Measurements from ENCODE around the gene GLRX3. TPM values are rescaled to one million over a fixed set of nuclear protein-coding genes. Genes with fewer than 3 reads are reported as not detected.
A peak's percentile ranks its signal among the peaks of the same experiment; 100 is the strongest.

The GLRX3 gene
- total RNA-seq, 1 donor from 2014 or later = 137 TPM

DNA sequence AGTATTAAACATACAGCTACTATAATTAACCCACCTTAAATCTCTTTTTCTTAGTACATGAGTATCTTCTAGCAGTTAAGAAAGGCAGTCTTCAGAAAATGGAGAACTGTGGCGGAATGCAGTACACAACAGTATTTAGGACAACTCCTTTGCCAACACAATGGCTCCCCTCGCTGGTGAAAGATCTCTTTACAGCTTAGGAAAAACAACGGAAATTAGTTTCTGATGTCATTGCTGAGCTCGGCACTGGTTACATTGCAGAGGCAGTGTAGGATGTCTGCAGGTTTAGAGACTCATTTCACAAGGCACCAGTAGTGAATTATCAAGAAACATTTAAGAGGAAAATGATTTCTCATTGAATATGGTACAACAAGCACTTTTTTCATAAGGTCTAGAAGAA, 43.4 kb downstream of the GLRX3 start:
- FAIRE-seq = no peak
- no peaks in the 10 kb centered on the region for H3K27me3 Mint-ChIP-seq (ENCODE audit: low read depth, unreplicated experiment)
- no peaks in the 10 kb centered on the region for H3K9me3 Mint-ChIP-seq (ENCODE audit: unreplicated experiment)
- Histone ChIP-seq H3K27ac (ENCODE audit: low read depth, low read length) (no peak overlapping the region), H3K4me2 (ENCODE audit: low read length) (no peak overlapping the region), H3K79me2 (ENCODE audit: insufficient read depth, low read length) (no peaks in the 10 kb centered on the region), H3K27me3 (ENCODE audit: insufficient read depth, low read length) (no peaks in the 10 kb centered on the region), H3K4me3 (ENCODE audit: insufficient read depth, low read depth, low read length) (no peak overlapping the region), H3K4me1 (ENCODE audit: insufficient read depth, low read length) (no peaks in the 10 kb centered on the region), H3K9me3 (ENCODE audit: insufficient read depth, low read depth, low read length) (no peaks in the 10 kb centered on the region), H3K9ac (ENCODE audit: low read length) (no peak overlapping the region), H3K36me3 (ENCODE audit: insufficient read depth, low read length) (peaks cover 34% of the 10 kb centered on the region), H4K20me1 (ENCODE audit: insufficient read depth, low read length) (peaks cover 37% of the 10 kb centered on the region), H2AFZ (ENCODE audit: low read depth, low read length) (no peak overlapping the region)
- H3K36me3 Mint-ChIP-seq (ENCODE audit: low read depth, unreplicated experiment) = peaks cover 5% of the 10 kb centered on the region
- H3K27ac Mint-ChIP-seq (ENCODE audit: unreplicated experiment) = no peak overlapping the region
- no peak for TF ChIP-seq EZH2 (IDR thresholded peaks at IDR 0.05; ENCODE audit: insufficient read depth, low read length)
- TF ChIP-seq, protein P1, sequence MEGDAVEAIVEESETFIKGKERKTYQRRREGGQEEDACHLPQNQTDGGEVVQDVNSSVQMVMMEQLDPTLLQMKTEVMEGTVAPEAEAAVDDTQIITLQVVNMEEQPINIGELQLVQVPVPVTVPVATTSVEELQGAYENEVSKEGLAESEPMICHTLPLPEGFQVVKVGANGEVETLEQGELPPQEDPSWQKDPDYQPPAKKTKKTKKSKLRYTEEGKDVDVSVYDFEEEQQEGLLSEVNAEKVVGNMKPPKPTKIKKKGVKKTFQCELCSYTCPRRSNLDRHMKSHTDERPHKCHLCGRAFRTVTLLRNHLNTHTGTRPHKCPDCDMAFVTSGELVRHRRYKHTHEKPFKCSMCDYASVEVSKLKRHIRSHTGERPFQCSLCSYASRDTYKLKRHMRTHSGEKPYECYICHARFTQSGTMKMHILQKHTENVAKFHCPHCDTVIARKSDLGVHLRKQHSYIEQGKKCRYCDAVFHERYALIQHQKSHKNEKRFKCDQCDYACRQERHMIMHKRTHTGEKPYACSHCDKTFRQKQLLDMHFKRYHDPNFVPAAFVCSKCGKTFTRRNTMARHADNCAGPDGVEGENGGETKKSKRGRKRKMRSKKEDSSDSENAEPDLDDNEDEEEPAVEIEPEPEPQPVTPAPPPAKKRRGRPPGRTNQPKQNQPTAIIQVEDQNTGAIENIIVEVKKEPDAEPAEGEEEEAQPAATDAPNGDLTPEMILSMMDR (IDR thresholded peaks at IDR 0.05; ENCODE audit: insufficient read depth, low read depth, low read length) = peak; percentile 69
- H3K4me3 Mint-ChIP-seq (ENCODE audit: unreplicated experiment) = no peak overlapping the region
- no peaks in the 10 kb centered on the region for H3K4me1 Mint-ChIP-seq (ENCODE audit: low read depth, unreplicated experiment)
- DNase-seq (ENCODE audit: low read depth) = peak; percentile 51

DNA sequence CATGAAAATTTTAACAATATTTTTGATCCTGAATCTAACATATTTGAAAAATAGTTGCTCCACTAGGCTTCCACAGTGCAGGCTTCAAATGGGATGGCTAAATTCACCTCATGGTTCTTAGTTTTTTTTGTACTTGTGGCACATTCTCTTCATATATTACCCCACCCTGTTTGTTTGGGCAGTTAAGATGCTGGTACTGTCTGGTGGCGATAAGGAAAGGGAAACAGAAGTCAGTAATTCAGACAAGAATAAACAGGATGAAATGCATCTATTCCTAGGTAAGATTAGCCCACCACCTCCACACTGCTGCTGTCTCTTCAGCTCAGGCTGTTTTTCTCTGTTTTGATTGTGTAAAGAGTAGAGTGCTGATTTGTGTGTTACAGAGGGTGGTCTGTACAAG, 44.2 kb downstream of the GLRX3 start:
- no peak overlapping the region for H3K27ac ChIP-seq (ENCODE audit: low read depth, low read length)
- peaks cover 33% of the 10 kb centered on the region for H4K20me1 ChIP-seq (ENCODE audit: insufficient read depth, low read length)
- H3K9me3 Mint-ChIP-seq (ENCODE audit: unreplicated experiment) = no peaks in the 10 kb centered on the region

DNA sequence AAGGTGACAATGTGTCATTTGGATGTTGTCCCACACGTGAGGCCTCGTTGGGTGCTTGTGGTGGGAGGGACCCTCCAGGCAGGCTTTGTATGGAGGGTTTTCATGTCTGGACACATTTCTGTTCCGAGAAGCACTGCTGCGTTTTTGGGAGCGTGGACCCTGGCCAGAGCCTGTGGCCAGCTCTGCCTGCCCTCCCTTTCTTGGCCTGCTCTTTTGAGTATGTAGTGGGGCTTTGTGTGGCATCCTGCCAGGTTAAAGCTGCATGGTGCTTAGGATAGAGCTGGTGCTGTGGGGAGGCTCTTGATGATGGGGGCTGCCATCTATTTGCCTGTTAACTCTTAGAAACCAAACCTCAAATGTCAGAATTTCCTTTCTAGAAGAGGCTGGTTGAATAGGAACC, 45.7 kb downstream of the GLRX3 start:
- FAIRE-seq (no peak), DNase-seq (ENCODE audit: low read depth) (no peak)
- H3K36me3 Mint-ChIP-seq (ENCODE audit: low read depth, unreplicated experiment) = peaks cover 3% of the 10 kb centered on the region
- no peak overlapping the region for H3K4me3 ChIP-seq (ENCODE audit: insufficient read depth, low read depth, low read length)
- H3K4me3 Mint-ChIP-seq (ENCODE audit: unreplicated experiment) = no peak overlapping the region
- no peak overlapping the region for H3K27ac ChIP-seq (ENCODE audit: low read depth, low read length)
- peak overlapping the region; percentile 26 for H3K27ac Mint-ChIP-seq (ENCODE audit: unreplicated experiment)
- no peak overlapping the region for H2AFZ ChIP-seq (ENCODE audit: low read depth, low read length)
- H3K27me3 ChIP-seq (ENCODE audit: insufficient read depth, low read length) = no peaks in the 10 kb centered on the region
- TF ChIP-seq, protein P1 (IDR thresholded peaks at IDR 0.05; ENCODE audit: insufficient read depth, low read depth, low read length) = no peak
- no peak for TF ChIP-seq EZH2 (IDR thresholded peaks at IDR 0.05; ENCODE audit: insufficient read depth, low read length)
- H3K4me2 ChIP-seq (ENCODE audit: low read length) = no peak overlapping the region
- H3K4me1 ChIP-seq (ENCODE audit: insufficient read depth, low read length) = no peaks in the 10 kb centered on the region
- no peaks in the 10 kb centered on the region for H3K27me3 Mint-ChIP-seq (ENCODE audit: low read depth, unreplicated experiment)
- no peak overlapping the region for H3K9ac ChIP-seq (ENCODE audit: low read length)
- H3K9me3 ChIP-seq (ENCODE audit: insufficient read depth, low read depth, low read length) = no peaks in the 10 kb centered on the region
- no peaks in the 10 kb centered on the region for H3K79me2 ChIP-seq (ENCODE audit: insufficient read depth, low read length)
- H3K9me3 Mint-ChIP-seq (ENCODE audit: unreplicated experiment) = no peaks in the 10 kb centered on the region
- no peaks in the 10 kb centered on the region for H3K4me1 Mint-ChIP-seq (ENCODE audit: low read depth, unreplicated experiment)
- peaks cover 39% of the 10 kb centered on the region for H3K36me3 ChIP-seq (ENCODE audit: insufficient read depth, low read length)
- peaks cover 26% of the 10 kb centered on the region for H4K20me1 ChIP-seq (ENCODE audit: insufficient read depth, low read length)

More for the DNA sequence above, 44.2 kb downstream of the GLRX3 start:
- H3K9me3 ChIP-seq (ENCODE audit: insufficient read depth, low read depth, low read length) = no peaks in the 10 kb centered on the region
- DNase-seq (ENCODE audit: low read depth) = no peak
- TF ChIP-seq, protein P1 (IDR thresholded peaks at IDR 0.05; ENCODE audit: insufficient read depth, low read depth, low read length) = no peak
- no peak for TF ChIP-seq EZH2 (IDR thresholded peaks at IDR 0.05; ENCODE audit: insufficient read depth, low read length)
- peaks cover 36% of the 10 kb centered on the region for H3K36me3 ChIP-seq (ENCODE audit: insufficient read depth, low read length)
- Mint-ChIP-seq H3K27ac (ENCODE audit: unreplicated experiment) (no peak overlapping the region), H3K36me3 (ENCODE audit: low read depth, unreplicated experiment) (peaks cover 3% of the 10 kb centered on the region), H3K27me3 (ENCODE audit: low read depth, unreplicated experiment) (no peaks in the 10 kb centered on the region), H3K4me1 (ENCODE audit: low read depth, unreplicated experiment) (no peaks in the 10 kb centered on the region), H3K4me3 (ENCODE audit: unreplicated experiment) (no peak overlapping the region)
- H3K4me3 ChIP-seq (ENCODE audit: insufficient read depth, low read depth, low read length) = no peak overlapping the region
- no peak overlapping the region for H3K4me2 ChIP-seq (ENCODE audit: low read length)
- no peaks in the 10 kb centered on the region for H3K27me3 ChIP-seq (ENCODE audit: insufficient read depth, low read length)
- FAIRE-seq = no peak
- no peak overlapping the region for H3K9ac ChIP-seq (ENCODE audit: low read length)
- no peaks in the 10 kb centered on the region for H3K79me2 ChIP-seq (ENCODE audit: insufficient read depth, low read length)
- H3K4me1 ChIP-seq (ENCODE audit: insufficient read depth, low read length) = no peaks in the 10 kb centered on the region
- H2AFZ ChIP-seq (ENCODE audit: low read depth, low read length) = no peak overlapping the region

Data from astrocyte (in vitro differentiated cells and primary cell).